ENCODE results near the gene CFAP298. TPM values are rescaled to one million over a fixed set of nuclear protein-coding genes. Genes with fewer than 3 reads are reported as not detected.

Gene CFAP298
- total and polyA plus RNA-seq, 5 donors from 2014 or later = 21.8 to 62.1 (median 54.5) TPM

GRCh38 chr21:32595431-32595830, 16.7 kb downstream of the CFAP298 start:
- no peak overlapping the region for H3K4me3 Mint-ChIP-seq
- ATAC-seq (ENCODE audit: low read depth in 2 of 2) (no peak), DNase-seq (no peak)
- H3K9me3 Mint-ChIP-seq = no peaks in the 10 kb centered on the region
- no peaks in the 10 kb centered on the region for H3K4me1 ChIP-seq (ENCODE audit: control insufficient read depth, insufficient read depth, low read length, poor library complexity, severe bottlenecking)
- no peak overlapping the region for H3K4me3 ChIP-seq (ENCODE audit: low read depth, low read length)
- no peaks in the 10 kb centered on the region for H3K27me3 ChIP-seq (ENCODE audit: control insufficient read depth, insufficient read depth, low read length)
- H3K4me1 Mint-ChIP-seq = peaks cover 0 to 5% (median under 1%) of the 10 kb centered on the region in 4 donors
- peaks cover 7% of the 10 kb centered on the region for H3K36me3 Mint-ChIP-seq
- no peaks in the 10 kb centered on the region for H3K27me3 Mint-ChIP-seq
- peaks cover 14% of the 10 kb centered on the region for H3K36me3 ChIP-seq (ENCODE audit: control insufficient read depth, insufficient read depth, low read length)
- H3K27ac Mint-ChIP-seq = no peak overlapping the region
- no peaks in the 10 kb centered on the region for H3K9me3 ChIP-seq (ENCODE audit: control insufficient read depth in 2 of 2, low read length in 2 of 2)
- H3K27ac ChIP-seq (ENCODE audit: insufficient read depth, low read length, poor library complexity, severe bottlenecking) = no peak overlapping the region

GRCh38 chr21:32593690-32594089, 18.5 kb downstream of the CFAP298 start:
- Mint-ChIP-seq H3K27ac (no peak overlapping the region), H3K4me1 (peaks cover 0 to 5% (median under 1%) of the 10 kb centered on the region in 4 donors), H3K36me3 (peaks cover 7% of the 10 kb centered on the region), H3K4me3 (no peak overlapping the region), H3K27me3 (no peaks in the 10 kb centered on the region), H3K9me3 (no peaks in the 10 kb centered on the region)
- H3K4me3 ChIP-seq (ENCODE audit: low read depth, low read length) = no peak overlapping the region
- H3K27me3 ChIP-seq (ENCODE audit: control insufficient read depth, insufficient read depth, low read length) = no peaks in the 10 kb centered on the region
- no peak overlapping the region for H3K27ac ChIP-seq (ENCODE audit: insufficient read depth, low read length, poor library complexity, severe bottlenecking)
- DNase-seq (no peak), ATAC-seq (ENCODE audit: low read depth in 2 of 2) (no peak)
- H3K36me3 ChIP-seq (ENCODE audit: control insufficient read depth, insufficient read depth, low read length) = peaks cover 2% of the 10 kb centered on the region
- no peaks in the 10 kb centered on the region for H3K9me3 ChIP-seq (ENCODE audit: control insufficient read depth in 2 of 2, low read length in 2 of 2)
- H3K4me1 ChIP-seq (ENCODE audit: control insufficient read depth, insufficient read depth, low read length, poor library complexity, severe bottlenecking) = no peaks in the 10 kb centered on the region

GRCh38 chr21:32592929-32593502, 19.2 kb downstream of the CFAP298 start:
- no peak for ATAC-seq (ENCODE audit: low read depth in 2 of 2)

GRCh38 chr21:32590130-32590529, 22.0 kb downstream of the CFAP298 start:
- no peaks in the 10 kb centered on the region for H3K27me3 ChIP-seq (ENCODE audit: control insufficient read depth, insufficient read depth, low read length)
- Mint-ChIP-seq H3K4me3 (no peak overlapping the region), H3K27ac (no peak overlapping the region), H3K4me1 (no peaks in the 10 kb centered on the region), H3K9me3 (no peaks in the 10 kb centered on the region), H3K36me3 (no peaks in the 10 kb centered on the region), H3K27me3 (no peaks in the 10 kb centered on the region)
- no peaks in the 10 kb centered on the region for H3K4me1 ChIP-seq (ENCODE audit: control insufficient read depth, insufficient read depth, low read length, poor library complexity, severe bottlenecking)
- H3K9me3 ChIP-seq (ENCODE audit: control insufficient read depth in 2 of 2, low read length in 2 of 2) = no peaks in the 10 kb centered on the region
- ATAC-seq (ENCODE audit: low read depth in 2 of 2) (no peak), DNase-seq (no peak)
- no peak overlapping the region for H3K4me3 ChIP-seq (ENCODE audit: low read depth, low read length)
- H3K36me3 ChIP-seq (ENCODE audit: control insufficient read depth, insufficient read depth, low read length) = no peaks in the 10 kb centered on the region
- no peak overlapping the region for H3K27ac ChIP-seq (ENCODE audit: insufficient read depth, low read length, poor library complexity, severe bottlenecking)

More at GRCh38 chr21:32592929-32593502, 19.2 kb downstream of the CFAP298 start:
- Mint-ChIP-seq H3K4me3 (no peak overlapping the region), H3K27me3 (no peaks in the 10 kb centered on the region), H3K9me3 (no peaks in the 10 kb centered on the region), H3K27ac (no peak overlapping the region), H3K4me1 (peaks cover 0 to 5% (median under 1%) of the 10 kb centered on the region in 4 donors), H3K36me3 (peaks cover 7% of the 10 kb centered on the region)
- Histone ChIP-seq H3K36me3 (ENCODE audit: control insufficient read depth, insufficient read depth, low read length) (peaks cover 2% of the 10 kb centered on the region), H3K27me3 (ENCODE audit: control insufficient read depth, insufficient read depth, low read length) (no peaks in the 10 kb centered on the region), H3K4me1 (ENCODE audit: control insufficient read depth, insufficient read depth, low read length, poor library complexity, severe bottlenecking) (no peaks in the 10 kb centered on the region), H3K4me3 (ENCODE audit: low read depth, low read length) (no peak overlapping the region), H3K9me3 (ENCODE audit: control insufficient read depth in 2 of 2, low read length in 2 of 2) (no peaks in the 10 kb centered on the region), H3K27ac (ENCODE audit: insufficient read depth, low read length, poor library complexity, severe bottlenecking) (no peak overlapping the region)
- no peak for DNase-seq

GRCh38 chr21:32587651-32588050, 24.5 kb downstream of the CFAP298 start:
- Mint-ChIP-seq H3K4me3 (no peak overlapping the region), H3K4me1 (peaks cover 0 to 5% (median 0%) of the 10 kb centered on the region in 4 donors), H3K9me3 (no peaks in the 10 kb centered on the region), H3K27ac (no peak overlapping the region), H3K27me3 (no peaks in the 10 kb centered on the region), H3K36me3 (no peaks in the 10 kb centered on the region)
- Histone ChIP-seq H3K4me1 (ENCODE audit: control insufficient read depth, insufficient read depth, low read length, poor library complexity, severe bottlenecking) (no peaks in the 10 kb centered on the region), H3K27me3 (ENCODE audit: control insufficient read depth, insufficient read depth, low read length) (no peaks in the 10 kb centered on the region), H3K27ac (ENCODE audit: insufficient read depth, low read length, poor library complexity, severe bottlenecking) (no peak overlapping the region), H3K36me3 (ENCODE audit: control insufficient read depth, insufficient read depth, low read length) (no peaks in the 10 kb centered on the region), H3K9me3 (ENCODE audit: control insufficient read depth in 2 of 2, low read length in 2 of 2) (no peaks in the 10 kb centered on the region), H3K4me3 (ENCODE audit: low read depth, low read length) (no peak overlapping the region)
- ATAC-seq (ENCODE audit: low read depth in 2 of 2) (no peak), DNase-seq (no peak)

GRCh38 chr21:32587120-32587519, 25.1 kb downstream of the CFAP298 start:
- Histone ChIP-seq H3K27me3 (ENCODE audit: control insufficient read depth, insufficient read depth, low read length) (no peaks in the 10 kb centered on the region), H3K4me3 (ENCODE audit: low read depth, low read length) (no peak overlapping the region), H3K36me3 (ENCODE audit: control insufficient read depth, insufficient read depth, low read length) (no peaks in the 10 kb centered on the region), H3K9me3 (ENCODE audit: control insufficient read depth in 2 of 2, low read length in 2 of 2) (no peaks in the 10 kb centered on the region), H3K4me1 (ENCODE audit: control insufficient read depth, insufficient read depth, low read length, poor library complexity, severe bottlenecking) (no peaks in the 10 kb centered on the region), H3K27ac (ENCODE audit: insufficient read depth, low read length, poor library complexity, severe bottlenecking) (no peak overlapping the region)
- no peaks in the 10 kb centered on the region for H3K27me3 Mint-ChIP-seq
- no peak overlapping the region for H3K4me3 Mint-ChIP-seq
- H3K27ac Mint-ChIP-seq = no peak overlapping the region
- DNase-seq (no peak), ATAC-seq (ENCODE audit: low read depth in 2 of 2) (no peak)
- no peaks in the 10 kb centered on the region for H3K9me3 Mint-ChIP-seq
- H3K36me3 Mint-ChIP-seq = no peaks in the 10 kb centered on the region
- peaks cover 0 to 5% (median 0%) of the 10 kb centered on the region in 4 donors for H3K4me1 Mint-ChIP-seq

- H3K27me3 Mint-ChIP-seq = peaks cover 5% of the 10 kb centered on the region
- H3K36me3 ChIP-seq (ENCODE audit: control insufficient read depth, insufficient read depth, low read length) = no peaks in the 10 kb centered on the region
- ATAC-seq (ENCODE audit: low read depth in 2 of 2) = no peak
- peaks cover 0 to 5% (median 0%) of the 10 kb centered on the region in 4 donors for H3K4me1 Mint-ChIP-seq
- H3K4me1 ChIP-seq (ENCODE audit: control insufficient read depth, insufficient read depth, low read length, poor library complexity, severe bottlenecking) = no peaks in the 10 kb centered on the region
- no peak overlapping the region for H3K4me3 ChIP-seq (ENCODE audit: low read depth, low read length)
- no peaks in the 10 kb centered on the region for H3K9me3 Mint-ChIP-seq
- DNase-seq = no peak
- no peaks in the 10 kb centered on the region for H3K9me3 ChIP-seq (ENCODE audit: control insufficient read depth in 2 of 2, low read length in 2 of 2)
- H3K36me3 Mint-ChIP-seq = no peaks in the 10 kb centered on the region
- no peak overlapping the region for H3K27ac ChIP-seq (ENCODE audit: insufficient read depth, low read length, poor library complexity, severe bottlenecking)
- no peaks in the 10 kb centered on the region for H3K27me3 ChIP-seq (ENCODE audit: control insufficient read depth, insufficient read depth, low read length)
- no peak overlapping the region for H3K4me3 Mint-ChIP-seq
- H3K27ac Mint-ChIP-seq = no peak overlapping the region
Measured at GRCh38 chr21:32585970-32586369, 26.2 kb downstream of the CFAP298 start.

GRCh38 chr21:32585042-32585710, 27.0 kb downstream of the CFAP298 start, which contains the start of gene TCP10L:
Gene TCP10L, minus strand, starts transcription at chr21:32585523. Its CDS starts 1,219 bp downstream, at chr21:32584304.
- Histone ChIP-seq H3K27me3 (ENCODE audit: control insufficient read depth, insufficient read depth, low read length) (no peaks in the 10 kb centered on the region), H3K9me3 (ENCODE audit: control insufficient read depth in 2 of 2, low read length in 2 of 2) (no peaks in the 10 kb centered on the region), H3K27ac (ENCODE audit: insufficient read depth, low read length, poor library complexity, severe bottlenecking) (no peak within 1 kb of the TSS), H3K36me3 (ENCODE audit: control insufficient read depth, insufficient read depth, low read length) (no peaks in the 10 kb centered on the region), H3K4me1 (ENCODE audit: control insufficient read depth, insufficient read depth, low read length, poor library complexity, severe bottlenecking) (no peaks in the 10 kb centered on the region), H3K4me3 (ENCODE audit: low read depth, low read length) (no peak within 1 kb of the TSS)
- Mint-ChIP-seq H3K4me1 (peaks cover 0 to 5% (median 0%) of the 10 kb centered on the region in 4 donors), H3K4me3 (no peak within 1 kb of the TSS), H3K36me3 (no peaks in the 10 kb centered on the region), H3K27me3 (peaks cover 5% of the 10 kb centered on the region), H3K9me3 (no peaks in the 10 kb centered on the region), H3K27ac (peak within 1 kb of the TSS in 1 of 3 donors; percentile 28)
- DNase-seq (no peak), ATAC-seq (ENCODE audit: low read depth in 2 of 2) (no peak)
